T-helper 2 cell treated with Interferon-gamma antibody and Interleukin-4, amounts not matched to agents 5 μg/mL and 100 μg/mL, for 36 hours (primary cell): ENCODE data around the gene THEMIS.
"Not testable (repeated sequence)": the region's sequence is repeated elsewhere in the genome, so short reads cannot be mapped to it uniquely, and the experiment has no call there.

Source experiments
- DNase-seq: peaks from one replicate; pipeline ENCODE4 v3.0.0; 2021; ENCODE audit warnings: low spot score
- H3K27ac Mint-ChIP-seq: one replicate; pipeline ENCODE4 v1.8.0; 2021; ENCODE audit warnings: mild to moderate bottlenecking, mixed read lengths
- H3K27me3 Mint-ChIP-seq: one replicate; pipeline ENCODE4 v1.8.0; 2021; ENCODE audit warnings: low read depth, mixed read lengths
- H3K36me3 Mint-ChIP-seq: one replicate; pipeline ENCODE4 v1.8.0; 2021; ENCODE audit warnings: low read depth, mixed read lengths
- H3K4me1 Mint-ChIP-seq: one replicate; pipeline ENCODE4 v1.8.0; 2021; ENCODE audit warnings: low read depth, mixed read lengths
- H3K4me3 Mint-ChIP-seq: one replicate; pipeline ENCODE4 v1.8.0; 2022; ENCODE audit warnings: mild to moderate bottlenecking, moderate library complexity, mixed read lengths
- H3K9me3 Mint-ChIP-seq: one replicate; pipeline ENCODE4 v1.8.0; 2021; ENCODE audit warnings: mixed read lengths

THEMIS gene

DNA sequence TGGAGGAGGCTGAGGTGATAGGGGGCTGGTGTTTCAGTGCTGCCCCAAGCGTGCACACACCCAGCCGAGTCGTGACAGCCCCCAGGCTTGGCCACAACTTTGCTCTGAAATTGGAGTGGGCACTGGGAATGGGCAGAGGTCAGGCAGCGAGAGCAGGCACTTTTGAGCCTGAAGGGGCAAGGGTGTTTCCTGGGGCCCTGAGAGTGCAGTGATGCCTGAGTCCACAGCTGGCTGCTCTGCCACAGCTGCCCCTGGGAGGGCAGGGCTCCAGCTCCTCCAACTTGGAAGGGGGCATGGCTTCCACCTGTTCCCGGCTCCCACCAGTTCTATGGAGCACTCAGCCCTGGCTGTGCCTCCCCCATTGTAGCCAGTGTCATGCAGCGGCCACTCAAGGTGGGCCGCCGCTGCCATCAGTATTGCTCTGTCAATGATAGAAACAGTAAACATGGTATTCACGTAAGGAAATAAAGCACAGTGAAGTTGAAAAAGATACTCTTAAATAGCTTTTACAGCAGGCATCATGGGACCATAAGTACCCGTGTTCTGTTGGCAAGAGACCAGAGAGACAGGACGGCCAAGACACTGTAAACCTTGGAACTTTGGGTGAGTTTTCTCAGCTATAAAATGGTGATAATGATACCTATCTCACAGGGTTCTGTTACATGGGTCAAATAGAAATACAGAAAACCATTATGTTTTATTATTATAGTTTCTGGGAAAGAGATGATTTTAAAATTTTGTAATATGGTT is 108.9 kb downstream of the THEMIS start:
- Mint-ChIP-seq H3K4me1 (peaks cover 19% of the 10 kb centered on the region), H3K36me3 (peaks cover 25% of the 10 kb centered on the region), H3K4me3 (no peak overlapping the region), H3K27me3 (no peaks in the 10 kb centered on the region), H3K9me3 (no peaks in the 10 kb centered on the region), H3K27ac (no peak overlapping the region)
- DNase-seq, result no peak

DNA sequence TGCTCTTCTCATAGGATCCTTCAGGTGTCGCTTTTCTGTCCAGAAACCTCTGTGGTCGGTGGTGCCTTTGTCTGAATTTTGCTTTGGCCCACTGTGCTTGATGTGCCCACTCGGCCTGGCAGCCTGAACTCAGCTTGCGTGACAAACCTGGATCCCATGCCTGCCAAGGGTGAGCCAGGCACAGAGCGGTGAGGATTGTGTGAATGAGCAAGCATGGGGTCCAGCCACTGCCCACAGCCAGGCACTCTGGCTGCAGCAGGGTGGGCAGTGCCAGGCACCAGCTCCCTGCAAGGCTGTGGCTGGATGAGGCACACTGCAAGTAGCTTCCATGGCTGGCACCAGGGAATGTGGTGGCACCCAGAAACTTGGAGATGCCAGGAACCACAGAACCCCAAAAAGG is 110.3 kb downstream of the THEMIS start:
- DNase-seq, result no peak
- H3K9me3 Mint-ChIP-seq, result no peaks in the 10 kb centered on the region
- no peaks in the 10 kb centered on the region for H3K27me3 Mint-ChIP-seq
- no peak overlapping the region for H3K27ac Mint-ChIP-seq
- H3K4me1 Mint-ChIP-seq, result peaks cover 19% of the 10 kb centered on the region
- H3K36me3 Mint-ChIP-seq, result peaks cover 22% of the 10 kb centered on the region
- H3K4me3 Mint-ChIP-seq, result no peak overlapping the region

- Mint-ChIP-seq H3K4me1 (peaks cover 9% of the 10 kb centered on the region), H3K27me3 (no peaks in the 10 kb centered on the region), H3K4me3 (no peak overlapping the region), H3K27ac (no peak overlapping the region), H3K9me3 (peaks cover 6% of the 10 kb centered on the region), H3K36me3 (peaks cover 37% of the 10 kb centered on the region)
- DNase-seq, result no peak
Measured at GRCh38 chr6:127786109-127786508, 114.7 kb downstream of the THEMIS start.

GRCh38 chr6:127784468-127784867 is 116.4 kb downstream of the THEMIS start:
- Mint-ChIP-seq H3K4me1 (peaks cover 11% of the 10 kb centered on the region), H3K27ac (no peak overlapping the region), H3K36me3 (peaks cover 34% of the 10 kb centered on the region), H3K9me3 (peaks cover 11% of the 10 kb centered on the region), H3K4me3 (no peak overlapping the region), H3K27me3 (no peaks in the 10 kb centered on the region)
- DNase-seq, result peak; percentile 7

GRCh38 chr6:127781636-127782272 is 119.1 kb downstream of the THEMIS start:
- not testable (repeated sequence) for H3K4me3 Mint-ChIP-seq, DNase-seq, H3K27ac Mint-ChIP-seq, H3K27me3 Mint-ChIP-seq
- Mint-ChIP-seq H3K36me3 (peaks cover 36% of the 10 kb centered on the region), H3K4me1 (peaks cover 12% of the 10 kb centered on the region), H3K9me3 (peaks cover 11% of the 10 kb centered on the region)

DNA sequence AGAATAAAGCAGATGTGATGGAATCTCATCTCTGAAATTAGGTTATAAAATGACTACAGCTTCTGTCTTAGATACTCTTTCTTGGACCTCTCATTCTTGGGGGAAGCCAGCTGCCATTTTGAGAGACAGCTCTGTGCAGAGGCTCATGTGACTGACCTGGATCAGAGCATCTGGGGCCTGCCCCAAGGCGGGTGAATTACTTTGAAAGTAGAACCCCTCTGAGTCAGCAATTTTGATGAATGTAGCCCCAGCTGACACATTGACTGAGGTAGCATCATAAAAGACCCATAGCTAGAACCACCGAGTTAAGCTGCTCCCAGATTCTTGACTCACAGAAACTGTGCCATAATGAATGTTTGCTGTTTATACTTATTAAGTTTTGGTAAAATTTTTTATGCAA is 124.5 kb downstream of the THEMIS start:
- Mint-ChIP-seq H3K36me3 (peaks cover 22% of the 10 kb centered on the region), H3K27me3 (no peaks in the 10 kb centered on the region), H3K4me3 (no peak overlapping the region), H3K27ac (no peak overlapping the region), H3K9me3 (peaks cover 14% of the 10 kb centered on the region), H3K4me1 (peaks cover 7% of the 10 kb centered on the region)
- no peak for DNase-seq

DNA sequence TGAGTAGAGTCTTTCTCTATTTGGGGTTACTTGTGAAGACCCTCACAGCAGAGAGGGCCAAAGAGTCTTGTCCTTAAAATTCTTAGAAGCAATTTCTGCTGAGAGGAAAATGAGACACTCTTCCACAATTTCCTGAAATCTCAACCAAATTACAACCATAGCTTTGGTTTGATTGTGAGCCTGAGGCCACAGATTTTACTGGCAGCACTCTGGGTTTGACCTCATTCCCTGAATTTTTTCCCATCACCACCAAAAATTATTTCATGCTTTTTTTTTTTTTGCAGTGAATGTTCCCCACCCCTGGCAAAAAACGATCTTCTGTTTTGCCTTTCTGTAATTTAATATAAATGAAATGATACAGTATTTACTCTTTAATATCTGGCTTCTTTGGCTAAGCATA is 125.5 kb downstream of the THEMIS start:
- Mint-ChIP-seq H3K27me3 (no peaks in the 10 kb centered on the region), H3K4me3 (no peak overlapping the region), H3K4me1 (peaks cover 3% of the 10 kb centered on the region), H3K9me3 (peaks cover 15% of the 10 kb centered on the region), H3K36me3 (peaks cover 22% of the 10 kb centered on the region), H3K27ac (no peak overlapping the region)
- DNase-seq, result no peak

GRCh38 chr6:127768745-127769144 is 132.1 kb downstream of the THEMIS start:
- no peak for DNase-seq
- Mint-ChIP-seq H3K4me1 (no peaks in the 10 kb centered on the region), H3K27ac (no peak overlapping the region), H3K9me3 (peaks cover 14% of the 10 kb centered on the region), H3K4me3 (no peak overlapping the region), H3K36me3 (peaks cover 25% of the 10 kb centered on the region), H3K27me3 (no peaks in the 10 kb centered on the region)

- Mint-ChIP-seq H3K4me1 (no peaks in the 10 kb centered on the region), H3K4me3 (no peak overlapping the region), H3K36me3 (peaks cover 25% of the 10 kb centered on the region), H3K27ac (no peak overlapping the region), H3K9me3 (peaks cover 14% of the 10 kb centered on the region), H3K27me3 (no peaks in the 10 kb centered on the region)
- DNase-seq, result no peak
Measured at GRCh38 chr6:127768223-127768622, 132.6 kb downstream of the THEMIS start.

DNA sequence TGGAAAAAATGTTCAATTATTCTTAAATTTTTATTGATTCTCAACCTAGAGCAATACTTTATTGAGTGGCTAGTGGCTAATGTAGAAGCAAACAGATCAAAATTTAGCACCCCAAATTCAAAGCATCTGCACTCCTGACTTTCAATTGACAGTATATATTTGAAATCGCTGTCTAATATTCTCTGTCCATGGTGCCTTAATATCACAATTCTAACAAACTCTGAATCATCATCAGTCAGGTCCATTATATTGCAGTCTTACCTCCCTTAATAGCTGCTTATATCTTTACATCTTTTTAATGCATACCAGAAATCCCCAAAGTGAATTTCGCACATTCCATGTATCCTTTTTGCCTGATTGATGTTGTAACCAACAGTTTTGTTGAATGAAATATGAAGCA is 134.9 kb downstream of the THEMIS start:
- Mint-ChIP-seq H3K27ac (no peak overlapping the region), H3K4me3 (no peak overlapping the region), H3K4me1 (peaks cover 11% of the 10 kb centered on the region), H3K36me3 (peaks cover 21% of the 10 kb centered on the region), H3K27me3 (no peaks in the 10 kb centered on the region), H3K9me3 (peaks cover 5% of the 10 kb centered on the region)
- no peak for DNase-seq

DNA sequence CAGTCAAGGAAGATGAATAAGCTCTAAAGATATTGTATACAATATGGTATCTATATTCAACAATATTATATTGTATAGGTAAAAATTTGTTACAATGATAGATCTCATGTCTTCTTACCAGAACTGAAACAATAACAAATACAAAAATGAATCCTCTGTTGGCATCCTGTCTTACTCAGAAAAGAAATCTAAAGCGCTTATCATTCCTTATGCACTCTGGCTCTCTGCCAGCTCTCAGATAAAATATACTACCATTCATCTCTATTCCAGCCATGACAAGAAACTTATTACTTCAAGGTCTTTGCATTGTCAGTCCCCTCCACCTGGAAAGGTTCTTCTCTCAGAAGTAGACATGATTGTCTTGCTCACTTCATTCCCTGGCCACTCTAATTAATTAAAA is 138.6 kb downstream of the THEMIS start:
- Mint-ChIP-seq H3K4me1 (peaks cover 12% of the 10 kb centered on the region), H3K9me3 (peaks cover 3% of the 10 kb centered on the region), H3K27me3 (no peaks in the 10 kb centered on the region), H3K4me3 (no peak overlapping the region), H3K27ac (no peak overlapping the region), H3K36me3 (peaks cover 21% of the 10 kb centered on the region)
- DNase-seq, result no peak

- no peak for DNase-seq
- H3K4me3 Mint-ChIP-seq, result no peak overlapping the region
Measured at GRCh38 chr6:127761084-127761483, 139.8 kb downstream of the THEMIS start.

DNA sequence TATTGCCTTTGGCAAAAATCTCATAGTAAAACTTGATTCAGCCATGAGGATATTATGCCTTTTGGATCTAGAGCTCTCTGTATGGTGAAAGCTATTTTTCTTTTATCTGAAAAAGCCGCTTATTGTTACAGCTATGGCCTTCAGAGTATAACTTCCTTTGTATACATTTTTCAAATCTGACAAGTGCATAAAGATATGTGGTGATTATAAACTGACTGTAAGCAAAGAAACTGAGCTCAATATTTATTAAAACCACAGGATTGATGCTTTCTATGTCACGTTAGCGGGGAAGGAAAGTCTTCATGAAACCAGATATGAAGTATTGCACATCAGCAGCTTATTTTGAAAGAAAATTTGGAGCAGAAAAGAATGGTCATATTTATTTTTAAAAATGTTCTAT is 151.8 kb downstream of the THEMIS start:
- H3K9me3 Mint-ChIP-seq, result peaks cover under 1% of the 10 kb centered on the region
- H3K27me3 Mint-ChIP-seq, result no peaks in the 10 kb centered on the region
- peaks cover 9% of the 10 kb centered on the region for H3K4me1 Mint-ChIP-seq
- H3K36me3 Mint-ChIP-seq, result peaks cover 14% of the 10 kb centered on the region
- no peak overlapping the region for H3K4me3 Mint-ChIP-seq
- no peak overlapping the region for H3K27ac Mint-ChIP-seq
- no peak for DNase-seq

More at GRCh38 chr6:127761084-127761483, 139.8 kb downstream of the THEMIS start:
- Mint-ChIP-seq H3K27me3 (no peaks in the 10 kb centered on the region), H3K36me3 (peaks cover 23% of the 10 kb centered on the region), H3K4me1 (peaks cover 12% of the 10 kb centered on the region), H3K9me3 (peaks cover 8% of the 10 kb centered on the region), H3K27ac (no peak overlapping the region)

DNA sequence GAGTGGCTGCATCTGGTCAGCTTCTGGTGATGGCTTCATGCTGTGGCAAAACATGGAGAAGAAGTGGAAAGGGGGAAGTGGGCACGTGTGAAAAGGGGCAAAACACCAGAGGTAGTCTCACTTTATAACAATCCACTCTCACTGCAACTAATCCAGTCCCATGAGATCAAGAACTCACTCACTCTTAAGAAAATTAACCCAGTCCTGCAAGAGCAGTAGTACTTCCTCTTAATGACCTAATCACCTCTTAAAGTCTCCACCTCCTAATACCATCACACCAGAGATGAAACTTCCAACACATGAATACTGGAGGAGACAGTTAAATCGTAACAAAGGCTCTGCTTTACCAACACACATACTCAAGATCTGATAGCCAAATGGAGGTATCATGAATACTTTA is 152.6 kb downstream of the THEMIS start:
- Mint-ChIP-seq H3K27ac (no peak overlapping the region), H3K9me3 (no peaks in the 10 kb centered on the region), H3K36me3 (peaks cover 14% of the 10 kb centered on the region), H3K4me3 (no peak overlapping the region), H3K27me3 (no peaks in the 10 kb centered on the region), H3K4me1 (peaks cover 9% of the 10 kb centered on the region)
- DNase-seq, result no peak
